ENCODE data around the gene RFLNA. TPM values are rescaled to one million over a fixed set of nuclear protein-coding genes. Genes with fewer than 3 reads are reported as not detected.

The RFLNA gene
- total RNA-seq, 2 experiments from 2014 or later = not detected

DNA sequence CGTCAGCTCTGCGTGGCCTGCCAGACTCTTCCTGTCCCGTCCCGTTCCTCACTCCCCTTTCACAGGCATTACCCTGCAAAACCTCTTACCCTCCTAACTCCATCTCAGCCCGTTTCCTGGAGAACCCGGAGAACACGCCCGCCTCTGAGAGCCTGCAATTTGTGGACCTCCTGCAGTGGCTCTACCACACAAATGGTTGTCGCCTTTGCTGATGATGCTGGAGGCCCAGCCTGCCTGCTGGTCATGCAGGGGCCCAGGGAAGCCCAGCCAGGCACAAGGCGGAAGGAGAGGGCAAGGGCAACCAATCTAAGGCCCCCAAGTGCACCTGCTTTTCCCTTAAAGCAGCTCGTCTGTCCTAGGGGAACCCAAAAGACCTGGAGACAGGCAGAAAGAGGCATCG is 22.5 kb downstream of the RFLNA start:
- POLR2A ChIA-PET = no interaction called here
- BruUV-seq (replicated peaks) = no TSS peak
- no peak overlapping the region for H3K27ac ChIP-seq (ENCODE audit: low read depth, low read length, poor library complexity, severe bottlenecking)

DNA sequence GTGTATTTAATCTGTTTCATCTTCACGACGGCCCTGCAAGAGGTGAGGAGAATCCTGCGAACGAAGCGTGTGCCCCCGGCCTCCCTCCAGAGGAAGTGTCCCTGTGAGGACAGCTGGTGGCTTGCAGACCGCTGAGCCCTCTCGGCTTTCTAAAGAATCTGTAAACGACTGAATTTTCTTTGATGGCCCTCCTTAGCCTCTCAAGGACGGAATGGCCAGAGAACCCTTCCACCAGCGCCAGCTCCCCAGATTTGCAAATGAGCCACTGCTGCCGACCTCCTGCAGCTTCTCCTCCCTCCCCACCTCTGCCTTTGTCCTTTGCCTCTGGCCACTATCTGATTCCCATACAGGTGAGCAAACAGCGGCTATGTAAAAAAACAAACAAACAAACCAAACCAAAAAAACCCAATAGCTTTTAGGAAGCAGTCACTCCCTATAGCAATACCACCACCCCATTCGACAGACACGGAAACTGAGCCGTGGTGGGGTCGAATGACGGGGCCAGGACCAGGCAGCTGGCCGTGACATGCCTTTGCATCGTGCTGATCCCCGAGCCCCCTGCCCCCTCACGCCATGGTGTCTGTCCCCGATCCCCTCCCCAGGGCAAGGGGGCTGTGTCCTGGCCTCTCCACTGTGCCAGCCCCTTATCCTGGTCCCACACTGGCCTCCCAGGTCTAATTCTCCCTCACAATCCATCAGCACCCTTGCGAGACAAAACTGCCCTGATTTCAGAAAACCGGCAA is 23.6 kb downstream of the RFLNA start:
- H3K4me3 ChIP-seq (ENCODE audit: low read depth, low read length, poor library complexity, severe bottlenecking) = no peak overlapping the region
- H3K9me3 ChIP-seq (ENCODE audit: low read length) = peaks cover 2% of the 10 kb centered on the region; the same call in 1 of the 2 replicates
- H2AFZ ChIP-seq (ENCODE audit: low read length) = no peak overlapping the region
- no peak for DNase-seq (ENCODE audit: low spot score)
- H3K4me2 ChIP-seq (ENCODE audit: low read length) = no peak overlapping the region
- intact Hi-C loops (cut with micrococcal nuclease; ENCODE audit: unreplicated experiment) = no loop called here
- ChIA-PET POLR2A (no interaction called here), CTCF (ENCODE audit: unreplicated experiment) (no interaction called here)
- BruUV-seq (replicated peaks) = no TSS peak
- H4K20me1 ChIP-seq (ENCODE audit: insufficient read depth, low read length) = no peaks in the 10 kb centered on the region; the same call in 1 of the 2 replicates
- no peaks in the 10 kb centered on the region for H3K4me1 ChIP-seq (ENCODE audit: insufficient read depth, low read length, poor library complexity, severe bottlenecking)
- H3K36me3 ChIP-seq (ENCODE audit: insufficient read depth, low read length) = peaks cover 2% of the 10 kb centered on the region
- H3K79me2 ChIP-seq (ENCODE audit: insufficient read depth, low read depth, low read length) = no peaks in the 10 kb centered on the region
- TF ChIP-seq, protein P1, sequence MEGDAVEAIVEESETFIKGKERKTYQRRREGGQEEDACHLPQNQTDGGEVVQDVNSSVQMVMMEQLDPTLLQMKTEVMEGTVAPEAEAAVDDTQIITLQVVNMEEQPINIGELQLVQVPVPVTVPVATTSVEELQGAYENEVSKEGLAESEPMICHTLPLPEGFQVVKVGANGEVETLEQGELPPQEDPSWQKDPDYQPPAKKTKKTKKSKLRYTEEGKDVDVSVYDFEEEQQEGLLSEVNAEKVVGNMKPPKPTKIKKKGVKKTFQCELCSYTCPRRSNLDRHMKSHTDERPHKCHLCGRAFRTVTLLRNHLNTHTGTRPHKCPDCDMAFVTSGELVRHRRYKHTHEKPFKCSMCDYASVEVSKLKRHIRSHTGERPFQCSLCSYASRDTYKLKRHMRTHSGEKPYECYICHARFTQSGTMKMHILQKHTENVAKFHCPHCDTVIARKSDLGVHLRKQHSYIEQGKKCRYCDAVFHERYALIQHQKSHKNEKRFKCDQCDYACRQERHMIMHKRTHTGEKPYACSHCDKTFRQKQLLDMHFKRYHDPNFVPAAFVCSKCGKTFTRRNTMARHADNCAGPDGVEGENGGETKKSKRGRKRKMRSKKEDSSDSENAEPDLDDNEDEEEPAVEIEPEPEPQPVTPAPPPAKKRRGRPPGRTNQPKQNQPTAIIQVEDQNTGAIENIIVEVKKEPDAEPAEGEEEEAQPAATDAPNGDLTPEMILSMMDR (conservative IDR thresholded peaks at IDR 0.05; ENCODE audit: low read length) = no peak
- no peak for TF ChIP-seq EZH2phosphoT487 (IDR thresholded peaks at IDR 0.05; ENCODE audit: borderline replicate concordance, low read depth, low read length)
- no peak overlapping the region for H3K27ac ChIP-seq (ENCODE audit: low read depth, low read length, poor library complexity, severe bottlenecking)
- H3K9me2 ChIP-seq (ENCODE audit: insufficient read depth, low read length) = no peaks in the 10 kb centered on the region

More for the DNA sequence above, 22.5 kb downstream of the RFLNA start:
- CTCF ChIA-PET (ENCODE audit: unreplicated experiment) = no interaction called here
- no peak overlapping the region for H3K4me3 ChIP-seq (ENCODE audit: low read depth, low read length, poor library complexity, severe bottlenecking)
- no peaks in the 10 kb centered on the region for H3K4me1 ChIP-seq (ENCODE audit: insufficient read depth, low read length, poor library complexity, severe bottlenecking)
- H3K79me2 ChIP-seq (ENCODE audit: insufficient read depth, low read depth, low read length) = no peaks in the 10 kb centered on the region
- H3K9me2 ChIP-seq (ENCODE audit: insufficient read depth, low read length) = no peaks in the 10 kb centered on the region
- no peaks in the 10 kb centered on the region; the same call in 1 of the 2 replicates for H4K20me1 ChIP-seq (ENCODE audit: insufficient read depth, low read length)
- no peaks in the 10 kb centered on the region for H3K36me3 ChIP-seq (ENCODE audit: insufficient read depth, low read length)
- TF ChIP-seq EZH2phosphoT487 (IDR thresholded peaks at IDR 0.05; ENCODE audit: borderline replicate concordance, low read depth, low read length) = no peak
- TF ChIP-seq, protein P1 (conservative IDR thresholded peaks at IDR 0.05; ENCODE audit: low read length) = no peak
- intact Hi-C loops (cut with micrococcal nuclease; ENCODE audit: unreplicated experiment) = no loop called here
- DNase-seq (ENCODE audit: low spot score) = no peak
- H2AFZ ChIP-seq (ENCODE audit: low read length) = no peak overlapping the region
- H3K4me2 ChIP-seq (ENCODE audit: low read length) = no peak overlapping the region
- H3K9me3 ChIP-seq (ENCODE audit: low read length) = no peaks in the 10 kb centered on the region

DNA sequence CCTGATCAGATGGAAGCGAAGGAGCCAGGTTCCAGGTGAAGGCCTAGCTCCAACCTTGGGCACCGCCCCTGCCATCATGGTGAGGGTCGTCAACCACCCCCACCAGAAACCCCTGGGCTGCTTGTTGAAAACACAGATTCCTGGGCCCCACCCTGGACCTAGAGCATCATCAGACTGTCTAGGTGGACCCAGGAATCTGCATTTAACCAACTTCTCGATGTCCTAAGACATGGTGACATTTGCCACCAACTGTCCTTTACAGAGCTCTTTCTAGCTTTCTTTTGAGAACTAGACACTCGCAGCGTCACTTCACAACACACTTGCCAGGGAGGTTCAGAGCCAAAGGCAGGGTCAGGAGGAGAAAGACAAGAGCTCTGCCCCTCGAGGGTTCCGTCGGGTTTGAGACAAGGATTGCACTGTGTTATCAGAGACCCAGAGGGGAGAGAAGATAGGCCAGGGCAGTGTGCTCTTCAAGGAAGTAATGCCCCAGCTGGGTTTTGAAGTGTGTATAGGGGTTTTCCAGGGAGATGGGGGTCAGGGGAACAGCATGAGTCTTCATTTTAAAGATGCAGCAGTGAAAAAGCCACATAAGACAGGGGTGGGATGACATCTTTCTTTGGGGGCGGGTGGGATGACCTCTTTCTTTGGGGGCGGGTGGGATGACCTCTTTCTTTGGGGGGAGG is 24.6 kb downstream of the RFLNA start:
- Histone ChIP-seq H3K9me3 (ENCODE audit: low read length) (peaks cover 9% of the 10 kb centered on the region; the same call in 1 of the 2 replicates), H3K36me3 (ENCODE audit: insufficient read depth, low read length) (peaks cover 12% of the 10 kb centered on the region), H3K79me2 (ENCODE audit: insufficient read depth, low read depth, low read length) (no peaks in the 10 kb centered on the region), H3K4me1 (ENCODE audit: insufficient read depth, low read length, poor library complexity, severe bottlenecking) (no peaks in the 10 kb centered on the region), H3K9me2 (ENCODE audit: insufficient read depth, low read length) (no peaks in the 10 kb centered on the region), H3K27ac (ENCODE audit: low read depth, low read length, poor library complexity, severe bottlenecking) (no peak overlapping the region), H3K4me3 (ENCODE audit: low read depth, low read length, poor library complexity, severe bottlenecking) (no peak overlapping the region), H4K20me1 (ENCODE audit: insufficient read depth, low read length) (no peaks in the 10 kb centered on the region; the same call in 1 of the 2 replicates), H2AFZ (ENCODE audit: low read length) (no peak overlapping the region), H3K4me2 (ENCODE audit: low read length) (no peak overlapping the region)
- intact Hi-C loops (cut with micrococcal nuclease; ENCODE audit: unreplicated experiment) = loop anchor here (5.0 kb wide), 1 partner anchor 453 kb away; no protein-coding TSS in a partner anchor
- CTCF ChIA-PET (ENCODE audit: unreplicated experiment) = no interaction called here
- DNase-seq (ENCODE audit: low spot score) = no peak
- POLR2A ChIA-PET = no interaction called here
- no TSS peak for BruUV-seq (replicated peaks)
- TF ChIP-seq EZH2phosphoT487 (IDR thresholded peaks at IDR 0.05; ENCODE audit: borderline replicate concordance, low read depth, low read length) = no peak
- TF ChIP-seq, protein P1 (conservative IDR thresholded peaks at IDR 0.05; ENCODE audit: low read length) = no peak
